Measurements from ENCODE around the gene HECW1.

Gene HECW1

GRCh38 chr7:43586251-43586900 is 473.9 kb downstream of the HECW1 start:
- WGBS, result 74% methylated on average over 2 of the region's 4 CpGs
- Histone ChIP-seq H2AFZ (ENCODE audit: low read depth, low read length) (no peak overlapping the region), H4K91ac (ENCODE audit: low read length) (no peak overlapping the region), H3K23ac (ENCODE audit: low read length in 2 of 2) (no peak overlapping the region), H3K9ac (ENCODE audit: low read length) (peak overlapping the region; percentile 33), H2BK5ac (ENCODE audit: low read depth, low read length, poor library complexity, severe bottlenecking) (no peak overlapping the region), H2BK15ac (ENCODE audit: low read depth, poor library complexity, severe bottlenecking) (no peak overlapping the region), H3K27ac (ENCODE audit: low read length, poor library complexity, severe bottlenecking) (no peak overlapping the region), H2AK5ac (ENCODE audit: low read length, severe bottlenecking) (no peak overlapping the region), H3K36me3 (ENCODE audit: control insufficient read depth in 1 of 2, insufficient read depth in 2 of 2, low read depth in 1 of 2, low read length in 2 of 2) (no peaks in the 10 kb centered on the region), H3K4me1 (ENCODE audit: control insufficient read depth, insufficient read depth, low read depth, low read length) (peaks cover 14% of the 10 kb centered on the region), H3K14ac (ENCODE audit: low read length in 2 of 2) (no peak overlapping the region), H3K4me2 (ENCODE audit: low read length, poor library complexity, severe bottlenecking) (peak overlapping the region; percentile 22), H3K27me3 (ENCODE audit: control insufficient read depth in 1 of 2, insufficient read depth in 1 of 2, low read length in 2 of 2) (no peaks in the 10 kb centered on the region), H3K4ac (ENCODE audit: low read depth in 1 of 2, low read length in 2 of 2) (no peak overlapping the region), H3K4me3 (ENCODE audit: insufficient read depth in 1 of 2, low read depth in 1 of 2, low read length in 2 of 2) (peak overlapping the region in 1 of 2 experiments; percentile 97), H3K9me3 (ENCODE audit: control insufficient read depth, low read length) (no peaks in the 10 kb centered on the region), H4K8ac (ENCODE audit: low read length) (no peak overlapping the region), H2BK120ac (ENCODE audit: low read depth, low read length) (no peak overlapping the region), H2BK12ac (ENCODE audit: low read length in 2 of 2) (no peak overlapping the region), H3K18ac (ENCODE audit: low read depth in 1 of 2, low read length in 2 of 2) (no peak overlapping the region), H3K79me1 (replicated peaks; ENCODE audit: low read length, poor library complexity, severe bottlenecking) (no peaks in the 10 kb centered on the region)
- peak; percentile 69 for DNase-seq

- Histone ChIP-seq H3K18ac (ENCODE audit: low read depth in 1 of 2, low read length in 2 of 2) (no peak overlapping the region), H2BK15ac (ENCODE audit: low read depth, poor library complexity, severe bottlenecking) (no peak overlapping the region), H2BK12ac (ENCODE audit: low read length in 2 of 2) (no peak overlapping the region), H3K27ac (ENCODE audit: low read length, poor library complexity, severe bottlenecking) (no peak overlapping the region), H4K8ac (ENCODE audit: low read length) (no peak overlapping the region), H2BK120ac (ENCODE audit: low read depth, low read length) (no peak overlapping the region), H3K4me1 (ENCODE audit: control insufficient read depth, insufficient read depth, low read depth, low read length) (peaks cover 12% of the 10 kb centered on the region), H3K23ac (ENCODE audit: low read length in 2 of 2) (no peak overlapping the region), H3K4me2 (ENCODE audit: low read length, poor library complexity, severe bottlenecking) (no peak overlapping the region), H2BK5ac (ENCODE audit: low read depth, low read length, poor library complexity, severe bottlenecking) (no peak overlapping the region), H3K14ac (ENCODE audit: low read length in 2 of 2) (no peak overlapping the region), H3K27me3 (ENCODE audit: control insufficient read depth in 1 of 2, insufficient read depth in 1 of 2, low read length in 2 of 2) (no peaks in the 10 kb centered on the region), H2AK5ac (ENCODE audit: low read length, severe bottlenecking) (no peak overlapping the region), H3K36me3 (ENCODE audit: control insufficient read depth in 1 of 2, insufficient read depth in 2 of 2, low read depth in 1 of 2, low read length in 2 of 2) (no peaks in the 10 kb centered on the region), H3K9ac (ENCODE audit: low read length) (no peak overlapping the region), H3K4ac (ENCODE audit: low read depth in 1 of 2, low read length in 2 of 2) (no peak overlapping the region), H3K9me3 (ENCODE audit: control insufficient read depth, low read length) (no peaks in the 10 kb centered on the region), H3K79me1 (replicated peaks; ENCODE audit: low read length, poor library complexity, severe bottlenecking) (no peaks in the 10 kb centered on the region), H4K91ac (ENCODE audit: low read length) (no peak overlapping the region), H3K4me3 (ENCODE audit: insufficient read depth in 1 of 2, low read depth in 1 of 2, low read length in 2 of 2) (no peak overlapping the region), H2AFZ (ENCODE audit: low read depth, low read length) (no peak overlapping the region)
- no peak for DNase-seq
- 90% methylated on average over 4 of the region's 5 CpGs for whole genome bisulfite sequencing
Measured at GRCh38 chr7:43588477-43589132, 476.2 kb downstream of the HECW1 start.

- Histone ChIP-seq H2BK120ac (ENCODE audit: low read depth, low read length) (no peak overlapping the region), H3K23ac (ENCODE audit: low read length in 2 of 2) (no peak overlapping the region), H4K8ac (ENCODE audit: low read length) (no peak overlapping the region), H3K4ac (ENCODE audit: low read depth in 1 of 2, low read length in 2 of 2) (no peak overlapping the region), H2BK15ac (ENCODE audit: low read depth, poor library complexity, severe bottlenecking) (no peak overlapping the region), H3K36me3 (ENCODE audit: control insufficient read depth in 1 of 2, insufficient read depth in 2 of 2, low read depth in 1 of 2, low read length in 2 of 2) (no peaks in the 10 kb centered on the region), H3K18ac (ENCODE audit: low read depth in 1 of 2, low read length in 2 of 2) (no peak overlapping the region), H3K4me2 (ENCODE audit: low read length, poor library complexity, severe bottlenecking) (no peak overlapping the region), H3K14ac (ENCODE audit: low read length in 2 of 2) (no peak overlapping the region), H4K91ac (ENCODE audit: low read length) (no peak overlapping the region), H3K79me1 (replicated peaks; ENCODE audit: low read length, poor library complexity, severe bottlenecking) (no peaks in the 10 kb centered on the region), H3K4me3 (ENCODE audit: insufficient read depth in 1 of 2, low read depth in 1 of 2, low read length in 2 of 2) (no peak overlapping the region), H3K9me3 (ENCODE audit: control insufficient read depth, low read length) (no peaks in the 10 kb centered on the region), H3K27ac (ENCODE audit: low read length, poor library complexity, severe bottlenecking) (no peak overlapping the region), H2AK5ac (ENCODE audit: low read length, severe bottlenecking) (no peak overlapping the region), H2BK12ac (ENCODE audit: low read length in 2 of 2) (no peak overlapping the region), H3K27me3 (ENCODE audit: control insufficient read depth in 1 of 2, insufficient read depth in 1 of 2, low read length in 2 of 2) (no peaks in the 10 kb centered on the region), H3K9ac (ENCODE audit: low read length) (no peak overlapping the region), H3K4me1 (ENCODE audit: control insufficient read depth, insufficient read depth, low read depth, low read length) (peaks cover 14% of the 10 kb centered on the region), H2BK5ac (ENCODE audit: low read depth, low read length, poor library complexity, severe bottlenecking) (no peak overlapping the region), H2AFZ (ENCODE audit: low read depth, low read length) (no peak overlapping the region)
- no peak for DNase-seq
Measured at GRCh38 chr7:43589133-43589478, 476.7 kb downstream of the HECW1 start.

- no peak overlapping the region for H2AK5ac ChIP-seq (ENCODE audit: low read length, severe bottlenecking)
- H3K36me3 ChIP-seq (ENCODE audit: control insufficient read depth in 1 of 2, insufficient read depth in 2 of 2, low read depth in 1 of 2, low read length in 2 of 2), result no peaks in the 10 kb centered on the region
- no peak overlapping the region for H2BK15ac ChIP-seq (ENCODE audit: low read depth, poor library complexity, severe bottlenecking)
- WGBS, result 97% methylated on average over 3 of the region's 3 CpGs
- no peak overlapping the region for H4K8ac ChIP-seq (ENCODE audit: low read length)
- no peaks in the 10 kb centered on the region for H3K27me3 ChIP-seq (ENCODE audit: control insufficient read depth in 1 of 2, insufficient read depth in 1 of 2, low read length in 2 of 2)
- no peak overlapping the region for H3K4ac ChIP-seq (ENCODE audit: low read depth in 1 of 2, low read length in 2 of 2)
- DNase-seq, result no peak
- no peak overlapping the region for H3K18ac ChIP-seq (ENCODE audit: low read depth in 1 of 2, low read length in 2 of 2)
- no peak overlapping the region for H3K4me2 ChIP-seq (ENCODE audit: low read length, poor library complexity, severe bottlenecking)
- H3K9ac ChIP-seq (ENCODE audit: low read length), result no peak overlapping the region
- H3K4me3 ChIP-seq (ENCODE audit: insufficient read depth in 1 of 2, low read depth in 1 of 2, low read length in 2 of 2), result no peak overlapping the region
- no peaks in the 10 kb centered on the region for H3K9me3 ChIP-seq (ENCODE audit: control insufficient read depth, low read length)
- no peak overlapping the region for H2BK5ac ChIP-seq (ENCODE audit: low read depth, low read length, poor library complexity, severe bottlenecking)
- no peak overlapping the region for H3K27ac ChIP-seq (ENCODE audit: low read length, poor library complexity, severe bottlenecking)
- H3K79me1 ChIP-seq (replicated peaks; ENCODE audit: low read length, poor library complexity, severe bottlenecking), result no peaks in the 10 kb centered on the region
- no peak overlapping the region for H4K91ac ChIP-seq (ENCODE audit: low read length)
- H2BK120ac ChIP-seq (ENCODE audit: low read depth, low read length), result no peak overlapping the region
- H3K14ac ChIP-seq (ENCODE audit: low read length in 2 of 2), result no peak overlapping the region
- no peak overlapping the region for H2AFZ ChIP-seq (ENCODE audit: low read depth, low read length)
- no peak overlapping the region for H3K23ac ChIP-seq (ENCODE audit: low read length in 2 of 2)
- H3K4me1 ChIP-seq (ENCODE audit: control insufficient read depth, insufficient read depth, low read depth, low read length), result peaks cover 13% of the 10 kb centered on the region
- no peak overlapping the region for H2BK12ac ChIP-seq (ENCODE audit: low read length in 2 of 2)
Measured at GRCh38 chr7:43589728-43590127, 477.3 kb downstream of the HECW1 start.
